Mucosa of descending colon (tissue), 3 donors: ENCODE results near the gene ABCC8. TPM values are rescaled to one million over a fixed set of nuclear protein-coding genes. Genes with fewer than 3 reads are reported as not detected.
A peak's percentile ranks its signal among the peaks of the same experiment; 100 is the strongest.

Source experiments
- ATAC-seq: fragments of 200-7000 bp; cut with Tn5 transposase; one replicate; pipeline ENCODE4 v1.9.1; 2020; ENCODE audit warnings: mild to moderate bottlenecking, moderate library complexity
- DNase-seq, 3 donors: peaks; one replicate each; pipeline ENCODE4 v3.0.0-alpha.2; 2020
- H3K36me3 ChIP-seq: fragments of 200-600 bp; one replicate; pipeline ENCODE4 v1.8.0; 2021; ENCODE audit warnings: low read depth, mild to moderate bottlenecking
- H3K4me1 ChIP-seq: fragments of 200-600 bp; one replicate; pipeline ENCODE4 v1.8.0; 2021; ENCODE audit warnings: low read depth, mild to moderate bottlenecking
- H3K4me3 ChIP-seq: fragments of 200-600 bp; one replicate; pipeline ENCODE4 v1.8.0; 2021; ENCODE audit warnings: mild to moderate bottlenecking
- H3K9me3 ChIP-seq: fragments of 200-600 bp; one replicate; pipeline ENCODE4 v1.8.0; 2021; ENCODE audit warnings: mild to moderate bottlenecking
- intact Hi-C, 2 donors: fragments of 100-400 bp; cut with DNase I in 1 of 2; cut with micrococcal nuclease in 1 of 2; formaldehyde crosslinking; loops; one replicate each; pipeline versions ENCODE4 v1.11.0 to v1.11.1; 2022; cut with DNase I, micrococcal nuclease
- total RNA-seq, 3 donors: library from RNA; stranded (reverse); fragmentation: NEBNext Ultra II Directional in 2 of 3; extraction: Animal tissue kit (Norgen Biotek cat#: 25700) in 2 of 3; gene quantifications; one replicate each; pipeline versions ENCODE4 v1.2.1 to v1.2.4, GENCODE V29; 2021 to 2023
- TF ChIP-seq, protein P1 (sequence below): fragments of 200-600 bp; IDR thresholded peaks from one replicate; pipeline ENCODE4 v1.8.0; 2022; ENCODE audit warnings: antibody characterized with exemption, mild to moderate bottlenecking
- donor health status: DM: no; HTN: no; CAD: no; lungs with moderate emphysema.
- donor health status: DM: no; HTN: no; CAD: no.
- donor health status: DM: no; HTN: yes; CAD: no.

ABCC8 gene
- total RNA-seq, 3 donors from 2014 or later: 2.2 to 4.1 (median 3.3) TPM

DNA sequence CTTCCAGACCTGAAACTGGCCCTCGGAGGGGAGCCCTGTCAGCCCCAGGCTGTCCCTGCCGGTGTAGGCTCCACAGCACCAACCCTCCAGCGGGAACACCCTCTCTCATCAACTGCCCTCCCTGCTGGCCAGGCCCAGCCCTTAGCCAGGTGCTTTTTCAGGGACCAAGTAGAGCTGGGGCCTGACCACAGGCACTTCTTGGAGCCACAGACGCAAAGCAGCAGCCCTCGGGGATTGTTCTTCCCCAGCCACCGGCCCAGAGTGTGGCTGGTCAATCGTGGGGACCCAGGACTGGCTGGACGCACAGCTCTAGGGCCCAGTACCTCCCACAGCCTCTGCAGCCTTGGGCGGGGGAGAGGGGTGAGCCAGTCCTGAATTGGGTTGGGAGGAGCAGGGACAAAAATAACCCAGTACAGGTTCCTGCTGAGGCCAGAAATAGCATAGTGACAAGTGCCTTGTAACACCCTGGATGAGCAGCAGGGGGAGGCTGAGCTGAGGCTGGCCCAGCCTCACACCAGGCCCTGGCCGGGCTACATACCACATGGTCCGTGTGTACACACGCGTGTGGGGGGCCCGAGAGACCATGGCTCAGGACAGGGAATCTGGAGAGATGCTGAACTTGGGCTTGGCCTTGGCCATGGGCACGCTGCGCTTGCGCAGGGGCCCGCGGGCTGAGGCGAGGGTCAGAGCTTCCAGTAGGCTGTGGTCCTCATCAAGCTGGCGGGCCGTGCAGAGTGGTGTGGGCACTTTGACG lies 90.1 kb downstream of the ABCC8 start:
- TF ChIP-seq, protein P1, sequence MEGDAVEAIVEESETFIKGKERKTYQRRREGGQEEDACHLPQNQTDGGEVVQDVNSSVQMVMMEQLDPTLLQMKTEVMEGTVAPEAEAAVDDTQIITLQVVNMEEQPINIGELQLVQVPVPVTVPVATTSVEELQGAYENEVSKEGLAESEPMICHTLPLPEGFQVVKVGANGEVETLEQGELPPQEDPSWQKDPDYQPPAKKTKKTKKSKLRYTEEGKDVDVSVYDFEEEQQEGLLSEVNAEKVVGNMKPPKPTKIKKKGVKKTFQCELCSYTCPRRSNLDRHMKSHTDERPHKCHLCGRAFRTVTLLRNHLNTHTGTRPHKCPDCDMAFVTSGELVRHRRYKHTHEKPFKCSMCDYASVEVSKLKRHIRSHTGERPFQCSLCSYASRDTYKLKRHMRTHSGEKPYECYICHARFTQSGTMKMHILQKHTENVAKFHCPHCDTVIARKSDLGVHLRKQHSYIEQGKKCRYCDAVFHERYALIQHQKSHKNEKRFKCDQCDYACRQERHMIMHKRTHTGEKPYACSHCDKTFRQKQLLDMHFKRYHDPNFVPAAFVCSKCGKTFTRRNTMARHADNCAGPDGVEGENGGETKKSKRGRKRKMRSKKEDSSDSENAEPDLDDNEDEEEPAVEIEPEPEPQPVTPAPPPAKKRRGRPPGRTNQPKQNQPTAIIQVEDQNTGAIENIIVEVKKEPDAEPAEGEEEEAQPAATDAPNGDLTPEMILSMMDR: peak; percentile 50
- DNase-seq: peak in 2 of 3 donors; percentile 66 to 75
- Histone ChIP-seq H3K4me1 (peaks cover 7% of the 10 kb centered on the region), H3K36me3 (no peaks in the 10 kb centered on the region), H3K9me3 (no peaks in the 10 kb centered on the region), H3K4me3 (no peak overlapping the region)
- peak; percentile 67 for ATAC-seq
- intact Hi-C loops: no loop called here

- intact Hi-C loops: loop anchor here in 1 of 2 donors (2.0 kb wide), 1 partner anchor 119 kb away; no protein-coding TSS in a partner anchor
- Histone ChIP-seq H3K4me3 (no peak overlapping the region), H3K36me3 (no peaks in the 10 kb centered on the region), H3K4me1 (peaks cover 7% of the 10 kb centered on the region), H3K9me3 (no peaks in the 10 kb centered on the region)
- DNase-seq (no peak), ATAC-seq (no peak)
- TF ChIP-seq, protein P1: no peak
Measured at GRCh38 chr11:17385926-17386325, 90.7 kb downstream of the ABCC8 start.

- Histone ChIP-seq H3K4me1 (peaks cover 7% of the 10 kb centered on the region), H3K9me3 (no peaks in the 10 kb centered on the region), H3K4me3 (no peak overlapping the region), H3K36me3 (no peaks in the 10 kb centered on the region)
- no peak for ATAC-seq
- no peak for DNase-seq
- TF ChIP-seq, protein P1: no peak
- intact Hi-C loops: loop anchor here in 1 of 2 donors (2.0 kb wide), 1 partner anchor 119 kb away; no protein-coding TSS in a partner anchor
Measured at GRCh38 chr11:17385492-17385891, 91.2 kb downstream of the ABCC8 start.

- Histone ChIP-seq H3K4me3 (no peak overlapping the region), H3K4me1 (peaks cover 3% of the 10 kb centered on the region), H3K9me3 (no peaks in the 10 kb centered on the region), H3K36me3 (no peaks in the 10 kb centered on the region)
- TF ChIP-seq, protein P1: peak; percentile 80
- intact Hi-C loops: loop anchor here (1.0 to 2.0 kb wide), 2 partner anchors 120 to 121 kb away; no protein-coding TSS in a partner anchor
- DNase-seq: peak; percentile 67 to 83 (median 81)
- ATAC-seq: peak; percentile 69
Measured at GRCh38 chr11:17384002-17384511, 92.6 kb downstream of the ABCC8 start.

GRCh38 chr11:17383461-17383860 lies 93.2 kb downstream of the ABCC8 start:
- H3K9me3 ChIP-seq: no peaks in the 10 kb centered on the region
- DNase-seq (no peak), ATAC-seq (no peak)
- no peak overlapping the region for H3K4me3 ChIP-seq
- TF ChIP-seq, protein P1: no peak
- no peaks in the 10 kb centered on the region for H3K36me3 ChIP-seq
- intact Hi-C loops: no loop called here
- peaks cover under 1% of the 10 kb centered on the region for H3K4me1 ChIP-seq
